Stimulated activated CD8-positive, alpha-beta memory T cell treated with anti-CD3 and anti-CD28 coated beads, Interleukin-2, amount 100 ng/mL, for 1 hour (primary cell): ENCODE data around the gene ZHX3.

ENCODE experiments used
- DNase-seq, 2 donors: peaks; one replicate each; pipeline ENCODE4 v3.0.0-alpha.2; 2020; ENCODE audit warnings: low read depth in 2 of 2

The ZHX3 gene

DNA sequence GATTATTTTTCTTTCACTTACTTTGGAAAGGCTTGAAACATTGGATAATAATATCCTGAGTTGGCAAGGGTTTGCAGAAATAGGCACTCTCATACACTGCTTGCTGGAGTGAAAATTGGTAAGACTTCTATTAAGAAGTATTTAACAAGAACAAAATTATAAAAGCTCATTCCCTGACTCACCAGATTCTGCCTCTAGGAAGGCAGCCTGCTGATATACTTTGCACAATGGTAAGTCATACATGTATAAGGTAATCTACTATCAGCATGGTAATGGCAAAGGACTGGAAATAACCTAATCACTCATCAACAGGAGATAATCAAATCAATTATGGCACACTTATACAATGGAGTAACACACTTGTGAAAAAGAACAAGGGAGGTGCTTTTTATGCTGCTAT lies 94.4 kb downstream of the ZHX3 start:
- DNase-seq = no peak

DNA sequence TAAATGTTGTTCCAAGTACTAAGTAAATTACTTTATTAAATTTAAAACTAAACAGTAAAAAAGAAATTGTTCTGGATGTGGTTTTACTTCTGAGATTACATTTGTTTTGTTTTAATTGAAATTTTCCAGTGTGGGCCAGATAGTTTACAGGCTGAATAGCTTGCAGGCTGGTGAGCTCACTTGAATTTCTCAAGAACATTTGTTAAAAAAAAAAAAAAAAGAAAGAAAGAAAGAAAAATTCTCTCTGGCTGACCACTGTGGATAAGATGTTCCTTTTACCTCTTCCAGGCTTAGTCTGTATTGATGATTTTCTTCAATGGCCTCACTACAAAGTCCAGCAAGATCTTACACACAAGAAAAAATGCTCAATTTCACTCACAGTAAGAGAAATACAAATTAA lies 94.8 kb downstream of the ZHX3 start:
- DNase-seq = no peak

- DNase-seq = no peak
Observed at GRCh38 chr20:41222296-41222695, 95.2 kb downstream of the ZHX3 start.

GRCh38 chr20:41221614-41222218 lies 95.8 kb downstream of the ZHX3 start:
- no peak for DNase-seq

GRCh38 chr20:41219824-41220223 lies 97.7 kb downstream of the ZHX3 start:
- no peak for DNase-seq

DNA sequence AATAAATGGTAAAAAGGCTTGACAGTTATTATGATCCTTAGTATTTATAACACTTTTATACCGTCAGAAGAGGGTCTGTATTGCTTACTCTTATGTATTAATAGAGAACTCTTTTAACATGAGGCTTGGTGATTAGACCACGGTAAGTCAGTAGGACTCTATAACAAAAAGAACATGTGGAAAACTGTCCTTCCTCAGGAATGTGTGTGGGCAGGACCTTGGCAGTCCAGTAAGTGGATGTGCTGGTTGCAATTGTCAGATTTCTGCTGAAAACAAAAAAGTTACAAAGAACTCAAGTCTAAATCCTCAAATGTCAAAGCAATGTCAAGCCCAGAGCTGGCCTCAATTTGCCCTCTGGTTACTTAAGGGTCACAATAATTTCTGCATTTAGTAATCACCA lies 99.1 kb downstream of the ZHX3 start:
- no peak for DNase-seq

- no peak for DNase-seq
Observed at GRCh38 chr20:41217422-41217821, 100.1 kb downstream of the ZHX3 start.

DNA sequence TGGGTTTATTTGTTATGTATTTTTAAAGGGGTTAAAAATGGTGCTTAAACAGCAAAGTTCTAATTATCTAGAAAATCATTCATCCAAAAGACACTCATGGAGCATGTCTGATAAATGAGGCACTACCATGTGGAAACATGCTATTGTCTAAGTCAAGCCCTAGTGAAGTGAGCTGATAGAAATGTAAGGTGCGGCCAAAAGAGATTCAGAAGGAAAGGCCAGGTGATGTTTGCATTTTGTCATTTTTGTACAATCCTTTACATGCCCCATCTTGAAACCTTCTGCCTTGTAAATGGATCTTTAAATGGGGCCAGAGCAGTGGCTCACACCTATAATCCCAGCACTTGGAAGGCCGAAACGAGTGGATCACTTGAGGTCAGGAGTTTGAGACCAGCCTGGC lies 102.9 kb downstream of the ZHX3 start:
- DNase-seq = no peak

GRCh38 chr20:41214202-41214601 lies 103.3 kb downstream of the ZHX3 start:
- no peak for DNase-seq

DNA sequence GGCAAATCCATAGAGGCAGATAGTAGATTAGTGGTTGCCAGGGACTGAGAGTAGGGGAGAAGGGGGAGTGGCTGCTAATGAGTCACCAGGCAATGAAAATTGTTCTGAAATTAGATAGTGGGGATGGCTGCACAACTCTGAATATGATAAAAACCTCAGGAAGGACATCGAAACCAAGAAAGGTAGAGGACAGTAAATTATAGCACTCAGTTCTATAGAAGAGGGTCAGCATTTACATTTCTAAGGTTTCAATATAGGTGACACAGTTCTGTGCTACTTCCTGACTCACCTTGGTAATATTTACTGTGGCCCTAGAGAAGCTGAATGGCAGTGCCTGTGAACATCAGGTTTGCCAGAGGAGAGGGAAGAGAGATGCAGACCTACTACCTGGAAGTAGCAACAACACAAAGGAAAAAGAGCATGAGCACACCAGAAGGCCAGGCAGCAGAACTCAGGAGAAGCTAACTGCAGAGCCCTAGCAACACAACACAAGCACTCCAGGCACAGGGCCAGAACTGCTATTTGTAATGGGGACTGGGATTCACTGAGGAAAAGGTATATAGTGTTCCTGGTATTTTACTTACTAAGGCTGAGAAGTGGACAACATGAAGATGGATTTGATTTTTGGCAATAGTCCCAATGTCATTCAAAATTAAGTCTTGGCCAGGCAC lies 104.2 kb downstream of the ZHX3 start:
- no peak for DNase-seq

DNA sequence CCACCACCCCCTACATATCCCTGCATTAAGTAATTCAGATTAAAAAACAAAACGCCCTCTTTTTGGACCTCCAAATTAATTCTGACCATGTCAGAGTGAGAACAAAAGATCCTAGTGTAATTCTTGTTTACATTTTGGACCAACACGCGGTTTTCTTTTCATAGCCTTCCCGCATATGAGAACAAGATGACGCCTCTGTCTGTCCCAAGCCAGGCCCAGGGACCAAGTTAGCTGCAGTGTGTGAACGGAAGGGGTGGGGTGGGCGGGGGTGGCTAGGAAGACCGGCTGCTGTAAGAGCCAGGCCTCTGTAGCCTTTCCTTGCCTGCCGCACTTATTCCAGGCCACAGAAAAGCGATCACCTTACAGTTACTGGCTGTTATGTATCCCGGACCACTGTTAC lies 112.2 kb downstream of the ZHX3 start:
- DNase-seq = no peak

DNA sequence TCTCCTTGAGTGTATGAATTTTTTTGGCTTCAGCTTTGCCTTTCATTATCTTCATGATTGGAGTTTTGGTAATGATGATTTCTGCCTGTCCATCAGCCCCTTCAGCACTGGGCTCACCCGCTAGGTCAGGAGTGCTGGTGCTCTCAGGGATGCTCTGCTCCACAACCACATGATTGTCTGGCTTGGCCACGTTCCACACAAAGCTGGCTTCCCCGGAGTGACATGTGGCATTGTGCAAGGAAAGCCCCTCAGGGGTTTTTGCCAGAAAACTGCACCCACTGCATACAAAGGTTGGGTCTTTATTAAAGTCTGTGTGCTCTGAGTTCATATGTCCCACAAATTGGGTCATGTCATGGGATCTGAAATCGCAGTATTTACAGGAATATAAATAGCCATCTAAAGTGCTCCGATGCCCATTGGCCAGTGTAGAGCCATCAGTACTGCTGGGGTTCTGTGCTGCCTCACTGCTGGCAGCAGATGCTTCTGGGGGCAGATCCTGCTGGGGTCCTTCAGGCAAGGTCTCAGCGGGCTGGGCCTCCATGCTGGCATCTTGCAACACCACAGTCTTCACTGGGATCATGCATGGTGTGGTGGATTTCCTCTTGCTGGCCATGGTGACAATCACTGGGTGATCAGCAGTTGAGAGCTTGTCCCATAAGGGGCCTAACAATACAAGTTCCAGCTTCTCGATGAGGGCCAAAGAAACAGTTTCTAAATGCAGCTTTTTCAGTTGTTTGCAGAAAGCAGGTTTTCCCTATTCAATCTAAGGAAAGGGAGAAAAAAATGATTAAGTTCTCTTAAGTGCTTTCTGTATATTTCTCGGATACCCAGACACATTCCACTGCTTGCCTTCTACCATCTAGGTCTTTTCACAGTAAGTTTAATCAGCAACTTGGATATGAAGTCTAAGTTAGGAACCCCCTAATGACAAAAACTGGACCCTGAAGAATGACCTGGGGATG lies 112.9 kb downstream of the ZHX3 start:
- DNase-seq = no peak

- DNase-seq = no peak
Observed at GRCh38 chr20:41203660-41204059, 113.9 kb downstream of the ZHX3 start.

DNA sequence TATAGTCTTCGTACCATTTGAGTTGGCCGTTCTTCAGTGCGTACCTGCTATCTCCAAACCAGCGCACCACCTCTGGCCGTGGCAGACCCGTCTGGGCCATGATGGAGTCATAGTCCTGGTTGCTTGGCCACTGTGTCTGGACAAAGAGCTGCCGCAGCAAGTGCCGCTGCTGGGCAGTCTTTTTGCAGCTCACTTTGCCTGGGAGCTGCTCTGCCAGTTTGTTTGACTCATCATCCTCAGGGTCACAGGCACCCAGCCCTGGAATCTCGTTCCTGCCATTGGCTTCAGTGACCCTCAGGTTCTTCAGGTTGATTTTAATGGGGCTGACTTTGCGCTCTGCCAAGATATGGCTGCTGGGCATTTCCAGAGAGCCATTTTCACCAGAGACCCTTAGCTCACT lies 115.1 kb downstream of the ZHX3 start:
- no peak for DNase-seq

DNA sequence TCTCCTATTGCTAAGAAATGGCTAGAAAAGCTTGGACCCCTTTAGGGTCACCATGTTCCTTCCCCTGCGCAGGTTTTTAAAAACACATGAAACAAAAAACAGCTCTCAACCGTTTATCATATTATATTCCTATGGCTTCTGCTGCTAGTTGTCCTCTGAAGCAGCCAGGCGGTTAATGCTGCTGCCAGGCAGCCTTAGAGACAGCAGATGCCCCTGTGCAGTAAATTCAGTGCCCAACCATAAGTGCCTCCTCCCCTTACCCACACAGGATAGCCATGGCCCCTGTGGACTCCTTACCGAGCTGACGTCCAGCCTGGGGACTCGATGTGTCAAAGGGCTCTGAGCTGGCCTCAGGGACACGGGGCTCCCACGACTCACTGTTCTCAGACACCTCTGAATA lies 115.8 kb downstream of the ZHX3 start:
- no peak for DNase-seq

- DNase-seq = no peak
Observed at GRCh38 chr20:41200446-41201202, 116.9 kb downstream of the ZHX3 start.

DNA sequence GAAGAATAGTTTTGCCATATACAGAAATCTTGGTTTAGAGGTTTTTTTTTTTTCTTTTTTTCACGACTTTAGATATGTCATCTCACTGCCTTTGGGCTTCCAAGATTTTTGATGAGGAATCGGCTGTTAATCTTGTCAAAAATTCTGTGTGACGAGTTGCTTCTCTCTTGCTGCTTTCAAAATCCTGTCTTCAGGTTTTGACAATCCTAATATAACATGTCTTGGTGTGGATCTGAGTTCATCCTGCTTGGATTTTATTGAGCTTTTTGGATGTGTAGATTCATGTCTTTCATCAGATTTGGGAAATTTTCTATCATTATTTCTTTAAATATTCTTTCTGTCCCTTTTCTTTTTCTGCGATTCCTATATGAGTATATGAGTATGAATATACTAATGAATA lies 119.1 kb downstream of the ZHX3 start:
- no peak for DNase-seq

GRCh38 chr20:41196653-41197225 lies 120.8 kb downstream of the ZHX3 start:
- DNase-seq = no peak

- DNase-seq = no peak
Observed at GRCh38 chr20:41192575-41192974, 125.0 kb downstream of the ZHX3 start.

DNA sequence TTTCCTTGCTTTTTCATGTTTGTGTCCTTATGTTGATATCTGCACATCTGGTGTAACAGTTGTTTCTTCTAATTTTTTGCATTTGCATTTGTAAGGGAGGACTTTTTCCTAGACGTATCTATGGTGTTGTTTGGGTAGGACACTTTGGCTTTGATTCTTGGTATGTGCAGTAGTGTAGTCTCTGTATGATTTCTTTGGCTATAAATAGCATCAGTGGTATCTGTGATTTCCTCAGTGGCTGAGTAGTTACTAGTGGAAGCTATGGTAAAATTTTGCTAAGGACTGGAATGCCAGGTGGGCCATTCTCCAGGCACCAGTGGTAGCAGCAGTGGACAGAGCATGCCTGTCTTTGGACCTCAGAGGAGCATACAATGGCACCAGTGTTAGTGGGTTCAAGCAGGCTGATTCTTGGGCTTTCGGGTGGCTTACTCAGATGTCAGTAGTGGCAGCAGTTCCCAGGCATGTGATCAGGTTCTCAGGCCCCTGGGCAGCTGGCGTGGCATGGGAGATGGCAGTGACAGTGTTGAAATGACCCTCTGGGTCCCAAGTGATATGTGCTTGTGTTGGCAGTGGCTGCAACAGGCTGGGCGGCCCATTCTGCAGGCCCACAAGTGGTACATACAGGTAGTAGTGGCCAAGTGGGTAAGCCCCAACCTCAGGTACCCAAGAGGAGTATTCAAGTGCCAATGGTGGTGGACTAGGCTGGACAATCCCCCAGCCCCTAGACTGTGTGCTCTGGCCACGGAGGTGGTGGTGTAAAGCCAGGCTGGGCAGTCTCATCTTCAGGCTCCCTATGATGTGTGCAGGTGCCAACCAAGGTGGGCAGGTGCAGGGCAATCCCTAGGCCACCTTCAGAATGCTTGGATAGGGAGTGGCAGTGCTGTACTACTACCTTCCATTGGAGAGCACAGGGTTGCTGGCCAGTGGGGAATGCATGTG lies 125.7 kb downstream of the ZHX3 start:
- DNase-seq = no peak

- DNase-seq = no peak
Observed at GRCh38 chr20:41187668-41188067, 129.9 kb downstream of the ZHX3 start.
